Mesendoderm (in vitro differentiated cells): Measurements from ENCODE around the gene KIF23.

ENCODE experiments used
- DNase-seq: peaks from one replicate; pipeline ENCODE4 v3.0.0; 2013
- H2AK5ac ChIP-seq: 2 replicates; pipeline ENCODE4 v1.6.1; 2013; ENCODE audit warnings: low read length, inconsistent platforms
- H2BK120ac ChIP-seq: 2 replicates; pipeline ENCODE4 v1.6.1; 2013; ENCODE audit warnings: low read depth, mild to moderate bottlenecking, low read length, moderate library complexity, mixed read lengths
- H2BK15ac ChIP-seq: replicated peaks from 2 replicates; pipeline ENCODE4 v1.6.1; 2013; ENCODE audit warnings: low read depth, mild to moderate bottlenecking, moderate library complexity
- H2BK5ac ChIP-seq: 2 replicates; pipeline ENCODE4 v1.6.1; 2013; ENCODE audit warnings: low read length, inconsistent platforms
- H3K18ac ChIP-seq: 2 replicates; pipeline ENCODE4 v1.6.1; 2013; ENCODE audit warnings: mild to moderate bottlenecking, low read length, mixed read lengths
- H3K23ac ChIP-seq: one replicate; pipeline ENCODE4 v1.6.1; 2013; ENCODE audit warnings: low read length
- H3K27ac ChIP-seq: 2 replicates; pipeline ENCODE4 v1.5.1; 2013; ENCODE audit warnings: low read depth, mild to moderate bottlenecking, inconsistent platforms, low read length, moderate library complexity
- H3K27me3 ChIP-seq: 2 replicates; pipeline ENCODE4 v1.6.1; 2013; ENCODE audit warnings: low read length, control low read depth, mild to moderate bottlenecking, inconsistent platforms; ENCODE audit not compliant: insufficient read depth, poor library complexity
- H3K36me3 ChIP-seq: 2 replicates; pipeline ENCODE4 v1.6.1; 2013; ENCODE audit warnings: low read length, inconsistent platforms; ENCODE audit not compliant: control insufficient read depth, insufficient read depth
- H3K4ac ChIP-seq: one replicate; pipeline ENCODE4 v1.6.1; 2013; ENCODE audit warnings: low read depth, mild to moderate bottlenecking, low read length, moderate library complexity
- H3K4me1 ChIP-seq: 2 replicates; pipeline ENCODE4 v1.6.1; 2013; ENCODE audit warnings: low read depth, low read length, inconsistent platforms; ENCODE audit not compliant: control insufficient read depth
- H3K4me2 ChIP-seq: 2 replicates; pipeline ENCODE4 v1.6.1; 2013; ENCODE audit warnings: low read length
- H3K4me3 ChIP-seq: 2 replicates; pipeline ENCODE4 v1.5.1; 2013; ENCODE audit warnings: mild to moderate bottlenecking, low read length
- H3K56ac ChIP-seq: one replicate; pipeline ENCODE4 v1.6.1; 2013; ENCODE audit warnings: low read length
- H3K79me1 ChIP-seq: 2 replicates; pipeline ENCODE4 v1.6.1; 2013; ENCODE audit warnings: low read length, inconsistent platforms
- H3K79me2 ChIP-seq: 2 replicates; pipeline ENCODE4 v1.6.1; 2013; ENCODE audit warnings: mild to moderate bottlenecking, low read length; ENCODE audit not compliant: control insufficient read depth, insufficient read depth
- H3K9ac ChIP-seq: 2 replicates; pipeline ENCODE4 v1.6.1; 2013; ENCODE audit warnings: low read length, inconsistent platforms
- H4K5ac ChIP-seq: one replicate; pipeline ENCODE4 v1.6.1; 2013; ENCODE audit warnings: low read length
- H4K8ac ChIP-seq: one replicate; pipeline ENCODE4 v1.6.1; 2013; ENCODE audit warnings: low read depth, mild to moderate bottlenecking, control low read depth, low read length, moderate library complexity
- WGBS: extraction: QIAGEN DNeasy Blood & Tissue Kit; methylation state at CpG from one replicate; pipeline ENCODE4 v1.1.7; 2013; ENCODE audit warnings: low lambda C conversion rate, missing lambda C conversion rate; ENCODE audit not compliant: insufficient coverage; ENCODE audit errors: extremely low coverage; 5-methylcytosine and 5-hydroxymethylcytosine counted together

The KIF23 gene

DNA sequence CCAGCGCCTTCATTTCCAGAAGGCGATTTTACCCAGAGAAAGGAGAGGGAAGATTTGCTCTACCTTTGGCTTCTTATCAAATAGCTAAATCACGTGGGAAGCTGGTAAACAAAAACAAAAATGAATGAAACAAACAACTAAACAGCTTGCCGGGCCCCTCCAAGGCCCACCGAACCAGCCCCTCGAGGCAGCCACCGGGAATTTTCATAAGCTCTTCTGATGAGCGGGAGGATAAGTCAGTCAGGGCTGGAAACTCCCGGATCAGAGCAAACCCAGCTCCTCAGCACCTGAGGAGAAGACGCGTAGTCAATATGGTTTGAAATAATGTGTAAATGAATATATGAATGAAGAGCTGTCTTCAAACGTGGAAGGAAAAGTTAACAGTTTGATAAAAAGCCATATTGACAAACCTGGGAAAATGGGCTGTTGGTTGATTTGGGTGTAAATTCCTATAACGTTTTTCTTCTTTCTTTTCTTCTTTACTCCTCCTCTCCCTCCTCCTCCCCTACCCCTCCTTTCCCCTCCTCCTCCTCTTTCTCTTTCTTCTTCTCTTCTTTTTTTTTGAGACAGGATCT lies 49.1 kb downstream of the KIF23 start:
- H3K79me1 ChIP-seq = no peaks in the 10 kb centered on the region
- no peak overlapping the region for H4K5ac ChIP-seq
- no CpG with 5 or more reads among the region's 13 CpGs for WGBS

DNA sequence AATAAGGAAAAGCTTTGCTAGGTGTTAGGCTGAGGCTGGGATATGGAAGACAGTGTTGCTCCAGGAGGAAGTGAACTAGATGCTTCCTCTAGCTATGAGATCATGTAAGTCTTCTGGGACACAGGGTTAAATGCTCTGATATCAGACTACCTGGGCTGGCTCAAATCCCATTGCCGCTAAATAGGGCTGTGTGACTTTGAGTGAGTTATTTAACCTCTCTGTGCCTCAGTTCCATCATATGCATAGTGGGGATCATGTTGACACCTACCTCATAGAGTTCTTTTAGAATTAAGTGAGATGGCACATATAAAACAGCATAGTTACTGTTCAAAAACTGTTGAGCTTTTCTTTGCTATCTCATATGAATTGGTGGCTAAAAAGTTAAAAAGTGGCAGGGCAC lies 51.1 kb downstream of the KIF23 start:
- H4K8ac ChIP-seq = no peak overlapping the region
- no peak overlapping the region for H2BK5ac ChIP-seq
- H3K79me1 ChIP-seq = no peaks in the 10 kb centered on the region
- H2AK5ac ChIP-seq = no peak overlapping the region
- no peak overlapping the region for H3K4me3 ChIP-seq
- no peak for DNase-seq
- no peak overlapping the region for H3K27ac ChIP-seq
- no peak overlapping the region for H2BK120ac ChIP-seq
- H3K36me3 ChIP-seq = no peaks in the 10 kb centered on the region
- no peak overlapping the region for H2BK15ac ChIP-seq
- WGBS = no CpG with 5 or more reads among the region's 1 CpG
- no peaks in the 10 kb centered on the region for H3K79me2 ChIP-seq
- H3K27me3 ChIP-seq = no peaks in the 10 kb centered on the region
- H4K5ac ChIP-seq = no peak overlapping the region
- no peak overlapping the region for H3K18ac ChIP-seq
- no peak overlapping the region for H3K4ac ChIP-seq
- H3K4me1 ChIP-seq = no peaks in the 10 kb centered on the region
- H3K9ac ChIP-seq = no peak overlapping the region
- H3K23ac ChIP-seq = no peak overlapping the region
- no peak overlapping the region for H3K56ac ChIP-seq
- H3K4me2 ChIP-seq = no peak overlapping the region

More for the DNA sequence above, 49.1 kb downstream of the KIF23 start:
- Histone ChIP-seq H3K79me2 (no peaks in the 10 kb centered on the region), H3K9ac (peak overlapping the region; percentile 82), H2AK5ac (no peak overlapping the region), H3K36me3 (no peaks in the 10 kb centered on the region), H3K4ac (peak overlapping the region; percentile 65), H3K56ac (peak overlapping the region; percentile 95), H2BK15ac (no peak overlapping the region), H3K23ac (no peak overlapping the region), H3K4me3 (no peak overlapping the region), H2BK5ac (no peak overlapping the region), H2BK120ac (no peak overlapping the region), H3K27me3 (no peaks in the 10 kb centered on the region), H3K18ac (peak overlapping the region; percentile 86), H3K4me1 (no peaks in the 10 kb centered on the region), H3K4me2 (peak overlapping the region; percentile 76), H3K27ac (peak overlapping the region; percentile 95), H4K8ac (peak overlapping the region; percentile 91)
- no peak for DNase-seq

DNA sequence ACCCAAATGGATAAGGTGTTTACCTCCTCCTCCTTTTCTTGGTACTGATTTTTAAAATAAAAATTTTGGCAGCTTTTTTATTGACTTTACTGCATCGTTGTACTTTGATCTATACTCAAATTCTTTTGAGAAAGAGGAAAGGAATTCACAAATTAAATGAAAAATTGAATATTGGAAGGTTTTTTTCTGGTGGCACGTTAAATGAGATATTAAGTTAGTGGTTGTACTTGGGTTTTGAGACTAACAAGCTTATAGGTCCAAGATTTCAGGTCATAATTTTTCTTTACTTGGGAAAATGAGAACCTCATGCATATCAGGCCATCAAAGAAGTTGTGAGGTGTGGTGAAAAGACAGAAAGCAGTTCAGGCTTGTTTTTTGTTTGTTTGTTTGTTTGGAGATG lies 52.6 kb downstream of the KIF23 start:
- Histone ChIP-seq H3K4me2 (no peak overlapping the region), H3K36me3 (no peaks in the 10 kb centered on the region), H4K5ac (no peak overlapping the region), H3K18ac (no peak overlapping the region), H3K79me1 (no peaks in the 10 kb centered on the region), H2BK120ac (no peak overlapping the region), H3K4me1 (no peaks in the 10 kb centered on the region), H3K56ac (no peak overlapping the region), H3K9ac (no peak overlapping the region), H3K27ac (no peak overlapping the region), H3K4me3 (no peak overlapping the region), H4K8ac (no peak overlapping the region), H3K79me2 (no peaks in the 10 kb centered on the region), H2BK15ac (no peak overlapping the region), H3K23ac (no peak overlapping the region), H3K27me3 (no peaks in the 10 kb centered on the region), H2BK5ac (no peak overlapping the region), H2AK5ac (no peak overlapping the region), H3K4ac (no peak overlapping the region)
- no peak for DNase-seq
- WGBS = 100% methylated on average over 1 of the region's 2 CpGs

DNA sequence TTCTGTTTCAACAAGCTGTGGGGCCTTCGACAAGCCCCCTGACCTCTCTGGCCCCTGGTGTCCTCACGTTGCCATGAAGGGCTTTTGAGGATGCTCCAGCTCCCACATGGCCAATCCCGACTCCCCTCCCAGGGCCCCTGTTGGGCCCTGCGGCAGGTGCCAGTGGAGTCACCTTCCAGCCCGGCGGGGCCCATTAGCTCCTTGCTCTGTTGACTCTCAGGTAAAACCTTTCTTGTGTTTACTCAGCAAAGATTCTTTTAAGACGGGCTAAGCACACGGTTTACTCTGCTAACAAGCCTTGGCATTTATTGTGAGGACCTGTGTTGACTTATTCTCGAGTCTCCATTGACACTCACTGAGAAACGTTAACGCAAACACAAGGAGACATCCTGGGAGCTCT lies 53.5 kb downstream of the KIF23 start:
- Histone ChIP-seq H2BK15ac (no peak overlapping the region), H3K4ac (no peak overlapping the region), H3K27ac (no peak overlapping the region), H3K27me3 (no peaks in the 10 kb centered on the region), H3K23ac (no peak overlapping the region), H4K8ac (no peak overlapping the region), H3K9ac (no peak overlapping the region), H3K79me2 (no peaks in the 10 kb centered on the region), H3K79me1 (no peaks in the 10 kb centered on the region), H2BK5ac (no peak overlapping the region), H2BK120ac (no peak overlapping the region), H3K18ac (no peak overlapping the region), H3K56ac (no peak overlapping the region), H3K4me1 (no peaks in the 10 kb centered on the region), H2AK5ac (no peak overlapping the region), H3K36me3 (no peaks in the 10 kb centered on the region), H3K4me2 (no peak overlapping the region), H3K4me3 (no peak overlapping the region), H4K5ac (no peak overlapping the region)
- no CpG with 5 or more reads among the region's 11 CpGs for WGBS
- DNase-seq = no peak

DNA sequence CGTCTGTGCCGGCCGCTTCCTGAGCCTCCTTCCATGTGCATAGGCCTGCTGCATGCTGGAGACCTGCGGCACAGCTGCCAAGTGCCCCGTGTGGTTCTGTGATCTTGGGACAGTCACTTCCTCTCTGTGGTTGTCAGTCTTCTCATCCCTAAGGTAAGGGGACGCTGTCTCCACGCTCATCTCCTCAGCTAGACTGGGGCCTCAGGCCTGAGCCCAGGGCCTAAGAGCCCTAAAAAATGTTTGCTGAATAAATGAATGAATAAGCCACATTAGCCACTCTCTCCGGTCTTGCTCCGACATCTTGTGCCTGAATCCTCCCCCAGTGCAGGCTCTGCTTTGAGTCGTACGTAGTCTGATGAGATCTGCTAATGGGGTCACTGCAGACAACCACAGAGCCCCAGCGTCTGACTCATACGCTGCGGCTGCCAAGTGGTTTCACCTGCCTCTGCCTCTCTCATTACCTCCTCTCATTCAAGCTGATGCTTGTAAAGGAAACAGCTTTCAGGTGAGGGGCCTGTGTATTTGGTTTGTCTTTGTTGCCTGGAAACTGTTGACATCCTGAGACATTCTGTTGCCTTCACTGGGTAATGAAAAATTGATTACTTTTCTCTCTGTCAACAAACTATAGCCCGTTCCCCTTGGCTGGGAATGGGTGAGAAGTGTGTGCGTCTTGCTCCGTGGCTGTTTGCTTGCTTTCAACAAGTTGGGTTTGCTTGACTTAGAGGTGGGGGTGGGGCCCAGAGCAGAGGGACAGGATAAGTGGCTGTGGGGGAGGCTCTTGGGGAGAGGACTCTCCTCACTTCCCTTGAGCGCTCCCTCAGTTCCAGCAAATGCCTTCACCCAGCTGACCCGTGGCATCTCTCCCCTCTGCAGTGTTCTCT lies 54.3 kb downstream of the KIF23 start:
- Histone ChIP-seq H3K4me3 (no peak overlapping the region), H3K79me2 (no peaks in the 10 kb centered on the region), H3K4ac (no peak overlapping the region), H4K8ac (no peak overlapping the region), H3K9ac (no peak overlapping the region), H4K5ac (no peak overlapping the region), H2BK15ac (no peak overlapping the region), H3K27me3 (no peaks in the 10 kb centered on the region), H3K79me1 (no peaks in the 10 kb centered on the region), H3K4me1 (no peaks in the 10 kb centered on the region), H2BK5ac (no peak overlapping the region), H2AK5ac (no peak overlapping the region), H3K23ac (no peak overlapping the region), H3K27ac (no peak overlapping the region), H3K4me2 (no peak overlapping the region), H3K18ac (no peak overlapping the region), H3K56ac (no peak overlapping the region), H3K36me3 (no peaks in the 10 kb centered on the region), H2BK120ac (no peak overlapping the region)
- WGBS = no CpG with 5 or more reads among the region's 19 CpGs
- peak; percentile 48 for DNase-seq
